ENCODE results near the gene NPIPA1.
"Not testable (repeated sequence)": the region's sequence is repeated elsewhere in the genome, so short reads cannot be mapped to it uniquely, and the experiment has no call there.

Gene NPIPA1

GRCh38 chr16:14975418-14976194, 38.4 kb downstream of the NPIPA1 start:
- H3K27ac ChIP-seq: peak overlapping the region; percentile 73
- not testable (repeated sequence) for DNase-seq (ENCODE audit: low read depth, low spot score)

GRCh38 chr16:14976971-14977736, 39.9 kb downstream of the NPIPA1 start:
- H3K27ac ChIP-seq: not testable (repeated sequence)

GRCh38 chr16:14978281-14978680, 41.0 kb downstream of the NPIPA1 start:
- not testable (repeated sequence) for DNase-seq (ENCODE audit: low read depth, low spot score); H3K27ac ChIP-seq

More at GRCh38 chr16:14976971-14977736, 39.9 kb downstream of the NPIPA1 start:
- not testable (repeated sequence) for DNase-seq (ENCODE audit: low read depth, low spot score)

- not testable (repeated sequence) for DNase-seq (ENCODE audit: low read depth, low spot score); H3K27ac ChIP-seq
Measured at GRCh38 chr16:14978908-14979307, 41.7 kb downstream of the NPIPA1 start.

GRCh38 chr16:14981234-14981633, 44.0 kb downstream of the NPIPA1 start:
- H3K27ac ChIP-seq; DNase-seq (ENCODE audit: low read depth, low spot score): not testable (repeated sequence)

GRCh38 chr16:14982521-14982920, 45.3 kb downstream of the NPIPA1 start:
- not testable (repeated sequence) for H3K27ac ChIP-seq; DNase-seq (ENCODE audit: low read depth, low spot score)

- H3K27ac ChIP-seq; DNase-seq (ENCODE audit: low read depth, low spot score): not testable (repeated sequence)
Measured at GRCh38 chr16:14988092-14988491, 50.8 kb downstream of the NPIPA1 start.

- DNase-seq (ENCODE audit: low read depth, low spot score); H3K27ac ChIP-seq: not testable (repeated sequence)
Measured at GRCh38 chr16:14988661-14989191, 51.5 kb downstream of the NPIPA1 start.

GRCh38 chr16:14989291-14990281, 52.3 kb downstream of the NPIPA1 start:
- H3K27ac ChIP-seq; DNase-seq (ENCODE audit: low read depth, low spot score): not testable (repeated sequence)

- not testable (repeated sequence) for DNase-seq (ENCODE audit: low read depth, low spot score); H3K27ac ChIP-seq
Measured at GRCh38 chr16:14993277-14994151, 56.3 kb downstream of the NPIPA1 start.

- not testable (repeated sequence) for DNase-seq (ENCODE audit: low read depth, low spot score)
Measured at GRCh38 chr16:14996702-14997101, 59.5 kb downstream of the NPIPA1 start.

GRCh38 chr16:14998300-14998699, 61.1 kb downstream of the NPIPA1 start:
- DNase-seq (ENCODE audit: low read depth, low spot score); H3K27ac ChIP-seq: not testable (repeated sequence)

More at GRCh38 chr16:14996702-14997101, 59.5 kb downstream of the NPIPA1 start:
- H3K27ac ChIP-seq: not testable (repeated sequence)

- H3K27ac ChIP-seq; DNase-seq (ENCODE audit: low read depth, low spot score): not testable (repeated sequence)
Measured at GRCh38 chr16:14999845-15000244, 62.6 kb downstream of the NPIPA1 start.

Data from epithelial cell of prostate (primary cell).